NCI-H1105 (cell line): Measurements from ENCODE around the gene FANCI.
A peak's percentile ranks its signal among the peaks of the same experiment; 100 is the strongest.

Experiments used
- DNase-seq: peaks from one replicate; lab custom pipeline; 2025; lab: John Stamatoyannopoulos, UW

Gene FANCI

GRCh38 chr15:89243691-89244573 lies at the start of gene FANCI:
TSS of gene FANCI (plus strand) at chr15:89243979. CDS start at chr15:89247648, 3,669 bp downstream.
- DNase-seq: peak; percentile 68

GRCh38 chr15:89194608-89195007 lies 49.2 kb upstream of the FANCI start:
- no peak for DNase-seq

- DNase-seq: no peak
Measured at GRCh38 chr15:89195836-89196235, 47.9 kb upstream of the FANCI start.

GRCh38 chr15:89196241-89196640 lies 47.5 kb upstream of the FANCI start:
- no peak for DNase-seq

- peak; percentile 69 for DNase-seq
Measured at GRCh38 chr15:89196994-89197393, 46.8 kb upstream of the FANCI start.

GRCh38 chr15:89197503-89197971 lies 46.2 kb upstream of the FANCI start:
- DNase-seq: peak; percentile 20

GRCh38 chr15:89198196-89198595 lies 45.6 kb upstream of the FANCI start:
- no peak for DNase-seq

DNA sequence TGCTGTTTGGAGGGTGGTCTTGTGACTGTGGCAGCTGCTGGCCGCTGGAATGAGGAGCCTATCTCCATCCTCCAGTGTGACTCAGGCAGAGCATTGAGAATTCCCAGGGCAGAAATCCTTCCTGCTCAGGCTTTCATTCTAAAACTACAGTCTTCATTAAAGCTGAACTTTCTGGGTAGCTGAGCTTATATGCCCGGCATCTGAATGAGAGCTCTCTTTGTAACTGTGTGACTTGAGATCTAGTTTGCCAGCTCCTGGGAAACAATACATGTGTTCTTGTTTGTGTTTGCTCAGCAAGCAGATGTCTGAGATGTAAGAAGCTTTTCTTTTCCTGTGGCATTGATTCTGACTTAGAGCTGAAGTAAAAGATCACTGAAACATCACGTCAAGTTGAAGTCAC lies 44.8 kb upstream of the FANCI start:
- no peak for DNase-seq

- no peak for DNase-seq
Measured at GRCh38 chr15:89199746-89200145, 44.0 kb upstream of the FANCI start.

DNA sequence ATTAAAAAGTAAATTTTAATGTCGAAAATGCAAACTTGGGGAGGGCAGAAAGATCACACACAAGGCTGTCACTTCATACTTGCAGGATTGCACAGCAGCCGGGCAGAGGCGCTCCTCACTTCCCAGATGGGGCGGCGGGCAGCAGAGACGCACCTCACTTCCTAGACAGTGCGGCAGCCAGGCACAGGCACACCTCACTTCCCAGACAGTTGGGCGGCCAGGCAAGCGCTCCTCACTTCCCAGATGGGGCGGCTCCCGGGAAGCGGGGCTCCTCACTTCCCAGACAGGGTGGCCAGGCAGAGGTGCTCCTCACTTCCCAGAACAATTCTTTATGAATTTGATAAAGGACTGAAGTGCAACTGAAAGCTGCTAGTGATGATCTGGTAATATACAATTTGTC lies 43.6 kb upstream of the FANCI start:
- no peak for DNase-seq

GRCh38 chr15:89201465-89202005 lies 42.2 kb upstream of the FANCI start:
- DNase-seq: no peak

DNA sequence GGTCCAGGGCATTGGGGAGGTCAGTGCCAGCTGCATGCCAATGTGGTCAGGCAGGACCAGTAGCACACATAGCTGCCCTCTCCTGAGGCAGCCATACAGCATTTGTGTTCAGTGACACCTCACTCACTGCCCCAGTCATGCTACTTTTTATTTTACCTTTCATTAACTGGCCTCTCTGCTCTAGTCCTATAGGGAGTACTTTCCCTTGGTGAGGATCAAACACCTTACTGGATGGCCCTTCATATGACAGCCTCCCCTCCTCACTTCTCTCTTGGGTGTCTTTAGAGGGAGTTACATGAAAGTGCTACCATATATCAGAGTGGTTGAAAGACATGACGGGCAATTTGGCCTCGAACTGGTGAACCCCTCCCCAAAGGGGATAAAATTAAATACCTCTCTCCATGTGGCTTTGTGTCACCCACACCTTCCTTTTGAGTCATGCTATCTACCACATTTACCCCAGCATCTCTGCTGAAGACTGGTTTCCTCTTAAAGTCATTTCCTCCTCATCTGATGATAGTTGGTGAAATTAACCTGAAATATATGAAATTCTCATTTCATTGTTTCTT lies 40.0 kb upstream of the FANCI start:
- DNase-seq: no peak

DNA sequence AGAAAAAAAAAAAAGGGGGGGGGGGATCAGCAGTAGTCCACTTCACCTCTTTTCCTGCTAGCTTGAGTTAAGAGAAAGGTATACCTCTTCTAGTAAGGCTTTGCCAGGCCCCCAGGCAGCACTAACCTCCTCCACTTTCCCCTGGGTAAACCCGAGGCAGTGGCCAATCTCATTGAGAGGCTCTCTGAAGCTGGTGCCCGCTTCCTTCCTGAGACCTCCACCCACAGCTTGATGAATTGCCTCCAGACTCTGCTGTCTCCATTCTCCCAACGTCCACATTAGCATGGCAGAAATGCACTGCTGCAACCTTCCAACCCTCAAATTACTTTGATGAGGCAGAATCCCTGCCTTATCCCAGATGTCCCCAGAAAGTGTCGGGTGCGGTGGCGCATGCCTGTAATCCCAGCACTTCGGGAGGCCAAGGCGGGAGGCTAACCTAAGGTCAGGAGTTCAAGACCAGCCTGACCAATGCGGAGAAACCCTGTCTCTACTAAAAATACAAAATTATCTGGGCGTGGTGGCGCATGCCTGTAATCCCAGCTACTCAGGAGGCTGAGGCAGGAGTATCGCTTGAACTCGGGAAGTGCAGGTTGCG lies 37.7 kb upstream of the FANCI start:
- no peak for DNase-seq

GRCh38 chr15:89206908-89207331 lies 36.9 kb upstream of the FANCI start:
- peak; percentile 45 for DNase-seq

DNA sequence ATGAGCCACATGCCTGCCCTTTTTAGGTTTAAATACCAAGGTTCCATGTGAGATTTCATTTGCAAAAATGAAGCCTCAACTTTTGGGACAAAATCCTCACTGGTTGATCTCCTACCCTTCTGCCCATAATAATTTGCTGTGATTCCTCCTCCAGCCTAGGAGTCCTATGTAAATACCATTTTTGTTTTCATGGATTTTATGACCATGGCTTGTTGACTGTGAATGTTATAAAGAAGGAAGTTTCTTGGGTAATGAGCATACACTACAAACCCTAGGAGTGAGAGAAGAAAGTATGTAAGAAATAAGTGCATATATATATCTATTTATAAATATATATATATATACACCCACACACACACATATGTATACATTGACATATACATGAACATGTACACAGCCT lies 35.5 kb upstream of the FANCI start:
- no peak for DNase-seq

DNA sequence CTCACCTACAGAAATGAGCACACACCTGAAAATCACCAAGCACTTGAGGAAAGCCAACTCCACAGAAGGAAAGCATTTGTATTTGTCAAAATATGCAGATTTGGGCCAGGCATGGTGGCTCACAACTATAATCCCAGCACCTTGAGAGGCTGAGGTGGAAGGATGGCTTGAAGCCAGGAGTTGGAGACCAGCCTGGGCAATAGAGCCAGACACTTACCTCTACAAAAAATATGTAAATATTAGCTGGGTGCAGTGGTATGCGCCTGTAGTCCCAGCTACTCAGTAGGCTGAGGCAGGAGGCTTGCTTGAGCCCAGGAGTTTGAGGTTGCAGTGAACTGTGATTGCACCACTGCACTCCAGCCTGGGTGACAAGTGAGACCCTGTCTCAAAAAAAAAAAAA lies 34.7 kb upstream of the FANCI start:
- no peak for DNase-seq

DNA sequence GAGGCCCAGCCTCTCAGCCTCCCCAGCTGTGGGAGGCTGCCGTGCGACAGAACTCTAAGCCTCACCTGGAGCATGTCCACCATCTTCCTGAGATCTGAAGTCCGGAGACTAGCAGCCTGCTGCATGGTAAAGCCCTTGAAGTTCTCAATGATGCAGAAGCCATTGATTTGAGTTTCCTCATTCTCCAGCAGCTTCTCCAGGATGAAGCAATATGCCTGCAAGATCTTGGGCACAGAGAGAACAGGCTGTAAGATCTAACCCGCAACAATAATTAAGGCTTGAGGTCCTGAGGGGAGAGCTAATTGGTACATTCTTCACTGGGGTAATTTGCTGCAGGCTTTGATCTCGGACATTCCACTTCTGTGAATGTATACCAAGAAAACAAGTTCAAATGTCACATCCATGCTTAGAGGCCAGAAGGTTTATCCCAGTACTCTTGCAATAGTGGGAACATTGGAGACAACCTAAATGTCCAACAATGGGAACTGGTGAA lies 32.1 kb upstream of the FANCI start:
- DNase-seq: no peak

DNA sequence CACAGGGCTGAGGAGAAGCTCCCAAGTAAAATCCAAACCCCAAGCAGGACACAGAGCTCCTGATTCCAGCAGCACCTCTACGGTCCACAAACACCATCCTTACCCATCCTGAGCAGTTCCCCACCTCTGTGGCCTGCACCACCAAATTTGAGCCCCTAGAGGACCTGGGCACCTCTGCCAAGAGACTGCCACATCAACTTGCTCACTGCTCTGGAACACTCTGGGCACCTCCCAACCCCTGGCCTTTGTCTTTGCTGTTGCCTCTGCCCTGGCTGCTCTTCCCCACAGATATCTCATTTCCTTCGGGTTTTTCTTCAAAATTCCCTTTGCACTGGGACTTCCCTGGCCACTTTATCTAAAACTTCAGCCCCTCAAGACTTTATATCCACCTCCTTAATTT lies 28.2 kb upstream of the FANCI start:
- no peak for DNase-seq

- no peak for DNase-seq
Measured at GRCh38 chr15:89217031-89217430, 26.7 kb upstream of the FANCI start.

DNA sequence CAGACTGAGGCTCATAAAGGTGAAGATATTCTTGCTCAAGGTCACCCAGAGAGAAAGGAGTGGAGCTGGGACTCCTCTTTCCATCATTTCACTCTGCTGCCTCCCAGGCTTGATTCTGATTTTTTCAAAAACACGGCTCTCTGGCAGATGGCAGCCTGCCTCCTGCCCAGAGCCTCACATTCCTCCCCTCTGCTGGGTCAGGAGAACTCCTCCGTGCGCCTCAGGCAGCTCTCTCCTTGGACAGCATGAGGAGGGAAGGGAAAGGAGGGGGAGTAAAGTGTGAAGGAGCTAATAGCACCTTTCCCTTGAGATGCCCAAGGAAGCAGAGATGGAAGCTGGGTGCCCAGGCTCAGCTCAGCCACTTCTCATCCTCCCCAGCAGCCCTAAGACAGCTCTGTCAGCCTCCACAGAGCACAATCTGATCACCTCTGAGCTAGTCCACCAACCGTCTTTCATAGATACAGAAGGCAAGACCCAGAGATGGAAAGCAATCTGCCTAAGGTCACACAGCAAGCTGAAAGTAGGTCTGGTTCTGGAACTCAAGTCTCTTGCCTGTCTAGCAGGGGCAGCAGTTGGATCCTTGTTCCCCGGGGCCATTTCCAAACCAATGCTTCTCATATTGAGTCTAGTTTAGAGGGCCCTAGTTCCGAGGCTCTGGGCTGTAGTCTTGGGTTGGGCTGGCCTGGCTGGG lies 25.9 kb upstream of the FANCI start:
- no peak for DNase-seq

DNA sequence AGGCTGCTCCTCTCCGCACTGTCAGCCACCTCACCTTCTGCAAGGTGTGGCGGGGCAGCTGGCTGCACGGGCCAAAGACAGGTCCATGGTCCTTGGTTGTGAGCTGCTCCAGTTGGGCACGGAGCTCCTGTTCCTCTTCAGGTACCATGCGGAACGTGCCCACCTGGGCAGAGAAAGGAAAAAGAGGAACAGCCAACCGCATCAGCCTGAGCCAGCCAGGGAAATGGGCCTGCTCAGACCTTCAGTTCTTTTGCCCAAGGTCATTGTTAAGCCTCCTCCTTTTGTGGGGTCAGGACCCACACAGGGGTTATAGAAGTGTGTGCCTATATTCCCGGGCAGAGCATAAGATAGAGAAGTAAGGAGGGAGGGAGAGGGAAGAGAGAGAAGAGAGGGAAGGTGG lies 25.2 kb upstream of the FANCI start:
- no peak for DNase-seq

- no peak for DNase-seq
Measured at GRCh38 chr15:89221543-89221942, 22.2 kb upstream of the FANCI start, which contains the start of gene RLBP1. TSS of gene RLBP1 (minus strand) at chr15:89221579. CDS start at chr15:89218975, 2,604 bp downstream.
